WTC11 (cell line): ENCODE results near the gene LRRC2. TPM values are rescaled to one million over a fixed set of nuclear protein-coding genes. Genes with fewer than 3 reads are reported as not detected.

Source experiments
- ATAC-seq: fragments of 200-7000 bp; cut with Tn5 transposase; 2 replicates; pipeline ENCODE4 v1.10.0; 2021; ENCODE audit warnings: mild to moderate bottlenecking, moderate library complexity
- CTCF ChIA-PET: fragments of 300-600 bp; sonication (Branson Sonifier 250); formaldehyde crosslinking; loops from one replicate; lab custom pipeline; 2021; ENCODE audit warnings: antibody characterized with exemption; lab: Charles Lee
- POLR2A ChIA-PET: fragments of 350-600 bp; sonication (Branson Sonifier 250); formaldehyde crosslinking; loops from one replicate; lab custom pipeline; 2021; ENCODE audit warnings: antibody characterized with exemption; lab: Charles Lee
- DNase-seq: peaks from one replicate; pipeline ENCODE4 v3.0.0; 2021; ENCODE audit warnings: low spot score
- H3K27ac Mint-ChIP-seq: 2 replicates; pipeline ENCODE4 v1.8.0; 2021; ENCODE audit warnings: mixed read lengths
- H3K27me3 Mint-ChIP-seq: 2 replicates; pipeline ENCODE4 v1.8.0; 2021; ENCODE audit warnings: low read depth, mild to moderate bottlenecking, moderate library complexity, mixed read lengths
- H3K36me3 Mint-ChIP-seq: 2 replicates; pipeline ENCODE4 v1.8.0; 2021; ENCODE audit warnings: mixed read lengths
- H3K4me1 Mint-ChIP-seq: 2 replicates; pipeline ENCODE4 v1.8.0; 2022; ENCODE audit warnings: mixed read lengths
- H3K4me3 Mint-ChIP-seq: 2 replicates; pipeline ENCODE4 v1.8.0; 2021; ENCODE audit warnings: mild to moderate bottlenecking, moderate library complexity, mixed read lengths
- H3K9me3 Mint-ChIP-seq: 2 replicates; pipeline ENCODE4 v1.8.0; 2021; ENCODE audit warnings: mixed read lengths
- CBFB ChIP-seq: sonication (generic); formaldehyde crosslinking; IDR thresholded peaks from 2 replicates; pipeline ENCODE4 v1.8.1; 2022; ENCODE audit warnings: mild to moderate bottlenecking, low read depth, missing genetic modification reagents
- CREM ChIP-seq: sonication (generic); formaldehyde crosslinking; IDR thresholded peaks from 2 replicates; pipeline ENCODE4 v1.8.1; 2022; ENCODE audit warnings: mild to moderate bottlenecking, missing genetic modification reagents, moderate library complexity
- E2F5 ChIP-seq: sonication (generic); formaldehyde crosslinking; IDR thresholded peaks from 2 replicates; pipeline ENCODE4 v1.8.1; 2022; ENCODE audit warnings: mild to moderate bottlenecking, moderate library complexity, missing genetic modification reagents
- ERG ChIP-seq: fragments of 250-450 bp; sonication (Bioruptor Pico); IDR thresholded peaks from 2 replicates; pipeline ENCODE4 v1.8.0; 2021; ENCODE audit warnings: mild to moderate bottlenecking
- MAX ChIP-seq: sonication (generic); formaldehyde crosslinking; IDR thresholded peaks from 2 replicates; pipeline ENCODE4 v1.8.0; 2022; ENCODE audit warnings: mild to moderate bottlenecking, missing genetic modification reagents
- MXD4 ChIP-seq: fragments of 250-450 bp; sonication (Bioruptor Pico); IDR thresholded peaks from 2 replicates; pipeline ENCODE4 v1.8.0; 2021; ENCODE audit warnings: mild to moderate bottlenecking, moderate library complexity, borderline replicate concordance
- MYBL2 ChIP-seq: sonication (generic); formaldehyde crosslinking; IDR thresholded peaks from 2 replicates; pipeline ENCODE4 v1.8.1; 2023; ENCODE audit warnings: mild to moderate bottlenecking, moderate library complexity, missing genetic modification reagents
- NR2C2 ChIP-seq: sonication (generic); formaldehyde crosslinking; IDR thresholded peaks from 2 replicates; pipeline ENCODE4 v1.8.0; 2022; ENCODE audit warnings: mild to moderate bottlenecking, missing genetic modification reagents
- RELA ChIP-seq: sonication (generic); formaldehyde crosslinking; IDR thresholded peaks from 2 replicates; pipeline ENCODE4 v1.8.1; 2022; ENCODE audit warnings: missing genetic modification reagents, mild to moderate bottlenecking, borderline replicate concordance
- TEAD1 ChIP-seq: sonication (generic); formaldehyde crosslinking; IDR thresholded peaks from 2 replicates; pipeline ENCODE4 v1.8.0; 2022; ENCODE audit warnings: mild to moderate bottlenecking, missing genetic modification reagents
- TP53 ChIP-seq: sonication (generic); formaldehyde crosslinking; IDR thresholded peaks from 2 replicates; pipeline ENCODE4 v1.8.1; 2023; ENCODE audit warnings: mild to moderate bottlenecking, missing genetic modification reagents
- ZNF121 ChIP-seq: sonication (generic); formaldehyde crosslinking; IDR thresholded peaks from 2 replicates; pipeline ENCODE4 v1.8.0; 2023; ENCODE audit warnings: missing genetic modification reagents
- ZNF138 ChIP-seq: sonication (generic); formaldehyde crosslinking; conservative IDR thresholded peaks from 2 replicates; pipeline ENCODE4 v1.8.1; 2022; ENCODE audit warnings: mild to moderate bottlenecking, moderate library complexity, missing genetic modification reagents
- ZNF263 ChIP-seq: sonication (generic); formaldehyde crosslinking; IDR thresholded peaks from 2 replicates; pipeline ENCODE4 v1.8.1; 2022; ENCODE audit warnings: low read depth, mild to moderate bottlenecking, moderate library complexity, missing genetic modification reagents
- ZNF416 ChIP-seq: fragments of 250-450 bp; sonication (Bioruptor Pico); IDR thresholded peaks from 2 replicates; pipeline ENCODE4 v1.9.0; 2021; ENCODE audit warnings: mild to moderate bottlenecking, inconsistent platforms
- total RNA-seq: library from RNA; stranded (reverse); gene quantifications from 3 replicates; pipeline ENCODE4 v1.2.3, GENCODE V29; 2021
- TF ChIP-seq, protein P1 (sequence below): sonication (generic); formaldehyde crosslinking; IDR thresholded peaks from 2 replicates; pipeline ENCODE4 v1.8.0; 2022; ENCODE audit warnings: mild to moderate bottlenecking, missing genetic modification reagents
- TF ChIP-seq, protein P2 (sequence below): sonication (generic); formaldehyde crosslinking; conservative IDR thresholded peaks from 2 replicates; pipeline ENCODE4 v1.8.1; 2022; ENCODE audit warnings: mild to moderate bottlenecking, missing genetic modification reagents

The LRRC2 gene
- total RNA-seq, 1 experiment from 2014 or later, result 4.9 TPM

GRCh38 chr3:46517784-46518181 lies 48.3 kb downstream of the LRRC2 start:
- no peak overlapping the region for H3K27ac Mint-ChIP-seq
- TF ChIP-seq CREM (CRISPR knock-in tag), result no peak
- TF ChIP-seq, protein P1, sequence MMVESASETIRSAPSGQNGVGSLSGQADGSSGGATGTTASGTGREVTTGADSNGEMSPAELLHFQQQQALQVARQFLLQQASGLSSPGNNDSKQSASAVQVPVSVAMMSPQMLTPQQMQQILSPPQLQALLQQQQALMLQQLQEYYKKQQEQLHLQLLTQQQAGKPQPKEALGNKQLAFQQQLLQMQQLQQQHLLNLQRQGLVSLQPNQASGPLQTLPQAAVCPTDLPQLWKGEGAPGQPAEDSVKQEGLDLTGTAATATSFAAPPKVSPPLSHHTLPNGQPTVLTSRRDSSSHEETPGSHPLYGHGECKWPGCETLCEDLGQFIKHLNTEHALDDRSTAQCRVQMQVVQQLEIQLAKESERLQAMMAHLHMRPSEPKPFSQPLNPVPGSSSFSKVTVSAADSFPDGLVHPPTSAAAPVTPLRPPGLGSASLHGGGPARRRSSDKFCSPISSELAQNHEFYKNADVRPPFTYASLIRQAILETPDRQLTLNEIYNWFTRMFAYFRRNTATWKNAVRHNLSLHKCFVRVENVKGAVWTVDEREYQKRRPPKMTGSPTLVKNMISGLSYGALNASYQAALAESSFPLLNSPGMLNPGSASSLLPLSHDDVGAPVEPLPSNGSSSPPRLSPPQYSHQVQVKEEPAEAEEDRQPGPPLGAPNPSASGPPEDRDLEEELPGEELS, result no peak
- H3K36me3 Mint-ChIP-seq, result peaks cover 6% of the 10 kb centered on the region; the same call in 1 of the 2 replicates
- no peak for DNase-seq
- peaks cover 8% of the 10 kb centered on the region for H3K4me1 Mint-ChIP-seq
- peaks cover 2% of the 10 kb centered on the region; the same call in 1 of the 2 replicates for H3K27me3 Mint-ChIP-seq
- no peak overlapping the region for H3K4me3 Mint-ChIP-seq
- ATAC-seq, result no peak
- CTCF ChIA-PET, result interaction anchor here (1.4 kb wide), 1 partner anchor 29 kb away, joined by 3 read pairs; no protein-coding TSS in a partner anchor
- POLR2A ChIA-PET, result no interaction called here
- H3K9me3 Mint-ChIP-seq, result peaks cover 7% of the 10 kb centered on the region; the same call in 1 of the 2 replicates

DNA sequence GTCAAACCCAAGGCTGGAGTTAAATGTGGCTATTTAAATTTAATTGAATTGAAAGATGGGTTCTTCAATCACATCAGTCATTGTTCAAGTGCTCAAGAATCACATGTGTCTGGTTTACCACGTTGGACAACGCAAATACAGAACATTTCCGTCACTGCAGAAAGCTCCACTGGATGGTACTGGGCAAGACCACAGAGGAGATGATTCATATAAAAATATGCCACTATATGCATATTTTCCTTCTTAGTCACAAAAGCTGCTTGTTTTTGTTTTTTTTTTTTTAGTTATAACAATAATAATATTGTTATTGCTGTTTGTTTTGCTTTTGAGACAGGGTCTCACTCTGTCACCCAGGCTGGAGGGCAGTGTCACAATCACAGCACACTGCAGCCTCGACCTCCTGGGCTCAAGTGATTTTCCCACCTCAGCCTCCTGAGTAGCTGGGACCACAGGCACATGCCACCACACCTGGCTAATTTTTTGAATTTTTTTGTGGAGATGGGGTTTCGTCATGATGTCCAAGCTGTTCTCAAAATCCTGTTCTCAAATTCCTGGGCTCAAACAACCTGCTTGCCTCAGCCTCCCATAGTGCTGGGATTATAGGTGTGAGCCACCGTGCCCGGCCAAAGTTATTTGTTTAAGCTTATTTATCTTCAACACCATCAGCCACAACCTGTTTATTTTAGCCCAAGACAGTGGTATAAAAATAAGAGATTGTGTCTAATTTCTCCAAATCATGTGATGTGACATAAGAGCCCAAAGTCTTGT lies 48.9 kb downstream of the LRRC2 start:
- Mint-ChIP-seq H3K36me3 (peaks cover 6% of the 10 kb centered on the region; the same call in 1 of the 2 replicates), H3K4me1 (peaks cover 10% of the 10 kb centered on the region), H3K27me3 (peaks cover 2% of the 10 kb centered on the region; the same call in 1 of the 2 replicates), H3K9me3 (peaks cover 7% of the 10 kb centered on the region; the same call in 1 of the 2 replicates), H3K27ac (no peak overlapping the region), H3K4me3 (no peak overlapping the region)
- ATAC-seq, result no peak
- POLR2A ChIA-PET, result no interaction called here
- CTCF ChIA-PET, result interaction anchor here (1.4 kb wide), 1 partner anchor 28 kb away, joined by 3 read pairs; no protein-coding TSS in a partner anchor
- TF ChIP-seq NR2C2 (CRISPR knock-in tag), result no peak
- no peak for TF ChIP-seq MXD4 (CRISPR knock-in tag)
- no peak for TF ChIP-seq ERG (CRISPR knock-in tag)
- TF ChIP-seq E2F5, result no peak
- no peak for TF ChIP-seq ZNF416 (CRISPR knock-in tag)
- TF ChIP-seq, protein P1, result no peak
- TF ChIP-seq TEAD1 (CRISPR knock-in tag), result no peak
- TF ChIP-seq CBFB (CRISPR knock-in tag), result no peak
- TF ChIP-seq ZNF263 (CRISPR knock-in tag), result no peak
- no peak for TF ChIP-seq ZNF138
- TF ChIP-seq, protein P2, sequence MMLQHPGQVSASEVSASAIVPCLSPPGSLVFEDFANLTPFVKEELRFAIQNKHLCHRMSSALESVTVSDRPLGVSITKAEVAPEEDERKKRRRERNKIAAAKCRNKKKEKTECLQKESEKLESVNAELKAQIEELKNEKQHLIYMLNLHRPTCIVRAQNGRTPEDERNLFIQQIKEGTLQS, result no peak
- TF ChIP-seq ZNF121, result no peak
- no peak for TF ChIP-seq RELA (CRISPR knock-in tag)
- TF ChIP-seq MYBL2, result no peak
- TF ChIP-seq TP53, result no peak
- TF ChIP-seq MAX (CRISPR knock-in tag), result no peak
- no peak for DNase-seq
